Measurements from ENCODE around the gene CCDC9. TPM values are rescaled to one million over a fixed set of nuclear protein-coding genes. Genes with fewer than 3 reads are reported as not detected.
"Not testable (repeated sequence)": the region's sequence is repeated elsewhere in the genome, so short reads cannot be mapped to it uniquely, and the experiment has no call there.

The CCDC9 gene
- total RNA-seq, 1 donor from 2014 or later: 4.9 TPM

- DNase-seq: not testable (repeated sequence)
Measured at GRCh38 chr19:47261946-47262793, 5.8 kb downstream of the CCDC9 start.

- DNase-seq: no peak
Measured at GRCh38 chr19:47264629-47265028, 8.3 kb downstream of the CCDC9 start.

GRCh38 chr19:47266401-47266941, 10.1 kb downstream of the CCDC9 start:
- no peak for DNase-seq

GRCh38 chr19:47267350-47267759, 11.0 kb downstream of the CCDC9 start:
- no peak for DNase-seq

GRCh38 chr19:47268028-47268427, 11.7 kb downstream of the CCDC9 start:
- DNase-seq: no peak

GRCh38 chr19:47269596-47269995, 13.3 kb downstream of the CCDC9 start:
- no peak for DNase-seq

- DNase-seq: no peak
Measured at GRCh38 chr19:47270408-47270807, 14.1 kb downstream of the CCDC9 start.

- no peak for DNase-seq
Measured at GRCh38 chr19:47271949-47272348, 15.6 kb downstream of the CCDC9 start.

GRCh38 chr19:47272448-47273312, 16.4 kb downstream of the CCDC9 start:
- no peak for DNase-seq

- DNase-seq: peak; percentile 90
Measured at GRCh38 chr19:47273313-47274070, 17.2 kb downstream of the CCDC9 start.

GRCh38 chr19:47274071-47274890, 18.0 kb downstream of the CCDC9 start, which contains the start of gene INAFM1:
INAFM1 (plus strand) TSS chr19:47274885; CDS start chr19:47274920, 35 bp downstream.
- peak; percentile 96 for DNase-seq

- peak; percentile 21 for DNase-seq
Measured at GRCh38 chr19:47274891-47275761, 18.8 kb downstream of the CCDC9 start.

- no peak for DNase-seq
Measured at GRCh38 chr19:47275791-47276461, 19.6 kb downstream of the CCDC9 start.

GRCh38 chr19:47276513-47276912, 20.2 kb downstream of the CCDC9 start:
- DNase-seq: not testable (repeated sequence)

- DNase-seq: peak; percentile 56
Measured at GRCh38 chr19:47280183-47280797, 24.0 kb downstream of the CCDC9 start.

- DNase-seq: no peak
Measured at GRCh38 chr19:47283405-47284059, 27.2 kb downstream of the CCDC9 start.

GRCh38 chr19:47284324-47284899, 28.1 kb downstream of the CCDC9 start:
- DNase-seq: peak; percentile 79

- peak; percentile 89 for DNase-seq
Measured at GRCh38 chr19:47296036-47296435, 39.7 kb downstream of the CCDC9 start.
